GM21576 (cell line): ENCODE measurements around the gene NMNAT2.
"Not testable (repeated sequence)": the region's sequence is repeated elsewhere in the genome, so short reads cannot be mapped to it uniquely, and the experiment has no call there.

Source experiments
- ATAC-seq: cut with Tn5 transposase; IDR thresholded peaks from one replicate; pipeline ENCODE4 v1.9.1; 2021; ENCODE audit warnings: mild to moderate bottlenecking, moderate library complexity; ENCODE audit not compliant: unreplicated experiment

NMNAT2 gene

DNA sequence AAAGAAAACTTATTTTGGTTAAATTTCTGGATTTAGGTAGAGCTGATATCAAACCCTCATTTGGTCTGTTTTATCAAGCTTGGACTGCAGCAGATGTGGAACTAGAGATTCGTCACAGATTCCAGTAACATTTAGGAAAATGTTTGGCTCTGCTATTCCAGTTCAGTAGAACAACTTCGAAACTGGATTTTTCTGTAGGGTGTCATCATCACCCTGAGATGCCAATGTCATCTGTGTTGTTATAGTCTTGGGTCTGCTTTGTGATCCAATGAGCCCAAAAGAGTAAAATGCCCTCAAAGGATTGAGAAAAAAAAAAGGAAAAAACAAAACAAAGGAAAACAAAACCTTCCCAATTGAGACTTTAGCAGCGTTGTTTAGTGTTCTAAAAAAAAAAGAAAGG lies 176.7 kb downstream of the NMNAT2 start:
- no peak for ATAC-seq

DNA sequence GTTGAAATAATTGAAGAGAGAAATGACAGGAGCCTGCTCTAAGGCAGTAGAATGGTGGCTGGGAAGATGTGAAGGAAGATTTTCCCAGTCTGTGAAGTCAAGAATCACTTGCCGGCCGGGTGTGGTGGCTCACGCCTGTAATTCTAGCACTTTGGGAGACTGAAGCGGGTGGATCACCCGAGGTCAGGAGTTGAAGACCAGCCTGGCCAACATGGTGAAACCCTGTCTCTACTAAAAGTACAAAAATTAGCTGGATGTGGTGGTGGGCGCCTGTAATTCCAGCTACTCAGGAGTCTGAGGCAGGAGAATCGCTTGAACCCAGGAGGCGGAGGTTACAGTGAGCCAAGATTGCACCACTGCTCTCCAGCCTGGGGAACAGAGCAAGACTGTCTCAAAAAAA lies 177.3 kb downstream of the NMNAT2 start:
- ATAC-seq, result not testable (repeated sequence)

DNA sequence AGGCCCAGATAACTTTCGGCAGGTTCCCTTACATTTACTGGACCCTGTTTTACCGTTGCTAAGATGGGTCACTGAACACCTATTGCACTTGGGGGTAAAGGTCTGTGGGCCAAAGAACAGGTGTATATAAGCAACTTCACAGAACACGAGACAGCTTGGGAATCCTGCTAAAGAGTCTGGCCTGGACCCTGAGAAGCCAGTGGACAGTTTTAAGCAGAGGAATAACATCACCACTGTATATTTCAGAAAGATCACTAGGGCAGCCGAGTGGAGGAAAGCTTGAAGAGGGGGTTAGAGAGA lies 177.7 kb downstream of the NMNAT2 start:
- no peak for ATAC-seq

DNA sequence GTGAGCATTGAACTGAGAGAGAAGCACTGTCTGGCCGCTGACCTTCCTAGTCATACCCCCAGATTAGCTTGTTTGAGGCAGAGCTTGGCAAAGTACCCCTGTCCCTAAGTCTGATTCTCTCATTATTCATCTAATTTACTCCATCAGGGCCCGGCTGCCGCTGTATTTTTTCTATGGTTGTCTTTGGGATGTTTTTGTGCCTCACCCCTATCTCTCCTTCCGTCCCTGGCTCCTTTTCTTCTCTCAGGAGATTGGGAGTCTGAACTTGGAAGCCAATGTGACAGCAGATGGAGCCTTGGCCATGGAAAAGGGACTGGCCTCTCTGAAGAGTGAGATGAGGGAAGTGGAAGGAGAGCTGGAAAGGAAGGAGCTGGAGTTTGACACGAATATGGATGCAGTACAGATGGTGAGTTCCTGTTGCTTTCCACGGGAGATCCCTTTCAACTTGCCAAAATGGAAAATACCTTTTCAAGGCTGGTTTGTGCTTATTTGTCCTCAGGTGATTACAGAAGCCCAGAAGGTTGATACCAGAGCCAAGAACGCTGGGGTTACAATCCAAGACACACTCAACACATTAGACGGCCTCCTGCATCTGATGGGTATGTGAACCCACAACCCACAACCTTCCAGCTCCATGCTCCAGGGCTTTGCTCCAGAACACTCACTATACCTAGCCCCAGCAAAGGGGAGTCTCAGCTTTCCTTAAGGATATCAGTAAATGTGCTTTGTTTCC lies 178.2 kb downstream of the NMNAT2 start:
- ATAC-seq, result no peak

DNA sequence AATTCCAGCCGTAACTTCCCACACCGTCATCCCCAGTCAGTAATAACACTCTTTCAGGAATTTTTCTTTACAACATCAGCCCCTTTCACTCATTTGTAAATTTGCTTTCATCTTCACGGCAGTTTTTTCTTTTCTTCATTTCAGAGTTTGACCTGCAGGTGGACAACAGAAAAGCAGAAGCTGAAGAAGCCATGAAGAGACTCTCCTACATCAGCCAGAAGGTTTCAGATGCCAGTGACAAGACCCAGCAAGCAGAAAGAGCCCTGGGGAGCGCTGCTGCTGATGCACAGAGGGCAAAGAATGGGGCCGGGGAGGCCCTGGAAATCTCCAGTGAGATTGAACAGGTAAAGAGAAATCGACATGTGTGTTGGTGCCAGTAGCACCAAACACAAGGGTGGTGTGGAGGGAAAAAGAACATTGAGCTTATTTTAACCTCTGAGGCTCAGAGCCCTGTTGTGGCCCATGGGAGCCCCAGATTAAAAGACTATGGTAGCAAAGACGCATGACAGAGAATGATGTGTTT lies 178.9 kb downstream of the NMNAT2 start:
- no peak for ATAC-seq

DNA sequence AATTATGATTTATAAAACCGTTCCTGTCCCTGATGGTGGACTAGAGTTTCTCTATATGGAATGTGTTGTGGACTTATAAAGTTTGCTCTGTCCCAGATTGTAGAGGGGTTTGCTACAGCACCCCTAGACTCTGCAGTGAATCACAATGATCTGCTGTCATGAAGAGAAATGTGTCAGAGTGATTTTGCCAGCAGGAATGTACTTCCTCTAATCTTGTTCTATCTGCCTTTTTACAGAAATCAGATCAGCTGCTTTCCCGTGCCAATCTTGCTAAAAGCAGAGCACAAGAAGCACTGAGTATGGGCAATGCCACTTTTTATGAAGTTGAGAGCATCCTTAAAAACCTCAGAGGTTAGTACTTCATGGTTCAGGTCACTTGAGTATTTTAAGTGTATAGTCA lies 180.1 kb downstream of the NMNAT2 start:
- ATAC-seq, result no peak

DNA sequence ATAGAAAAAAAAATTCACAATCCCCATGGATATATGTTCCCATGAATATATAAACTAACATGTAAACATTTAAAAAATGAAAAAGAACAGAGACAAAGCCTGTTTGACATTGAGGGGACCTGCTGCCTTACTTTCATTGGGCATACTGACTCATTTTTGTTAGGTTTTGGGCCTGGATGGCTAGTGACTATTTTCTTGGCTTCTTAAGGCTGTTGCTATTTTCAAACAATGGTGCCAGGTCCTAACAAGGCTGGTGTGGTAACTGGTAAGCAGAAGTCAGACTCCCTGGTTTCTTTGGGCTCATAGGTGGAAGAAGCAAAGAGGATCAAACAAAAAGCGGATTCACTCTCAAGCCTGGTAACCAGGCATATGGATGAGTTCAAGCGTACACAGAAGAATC lies 181.1 kb downstream of the NMNAT2 start:
- no peak for ATAC-seq

DNA sequence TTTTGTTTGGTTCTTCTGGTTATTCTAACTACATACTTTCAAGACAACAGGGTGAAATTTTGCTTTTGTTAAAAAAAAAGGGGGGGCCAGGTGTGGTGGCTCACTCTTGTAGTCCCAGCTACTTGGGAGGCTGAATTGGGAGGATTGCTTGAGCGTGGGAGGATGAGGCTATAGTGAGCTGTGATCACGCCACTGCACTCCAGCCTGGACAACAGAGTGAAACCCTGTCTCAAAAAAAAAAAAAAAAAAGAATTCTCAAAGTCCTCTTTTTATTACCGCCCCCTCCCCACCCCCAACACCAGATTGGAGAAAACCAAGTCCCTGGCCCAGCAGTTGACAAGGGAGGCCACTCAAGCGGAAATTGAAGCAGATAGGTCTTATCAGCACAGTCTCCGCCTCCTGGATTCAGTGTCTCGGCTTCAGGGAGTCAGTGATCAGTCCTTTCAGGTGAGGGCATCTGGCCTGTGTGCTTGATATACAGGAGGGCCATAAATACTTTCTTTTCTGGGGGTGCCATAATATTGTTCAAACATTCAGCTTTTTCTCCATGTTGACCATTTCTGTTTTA lies 181.9 kb downstream of the NMNAT2 start:
- ATAC-seq, result no peak

DNA sequence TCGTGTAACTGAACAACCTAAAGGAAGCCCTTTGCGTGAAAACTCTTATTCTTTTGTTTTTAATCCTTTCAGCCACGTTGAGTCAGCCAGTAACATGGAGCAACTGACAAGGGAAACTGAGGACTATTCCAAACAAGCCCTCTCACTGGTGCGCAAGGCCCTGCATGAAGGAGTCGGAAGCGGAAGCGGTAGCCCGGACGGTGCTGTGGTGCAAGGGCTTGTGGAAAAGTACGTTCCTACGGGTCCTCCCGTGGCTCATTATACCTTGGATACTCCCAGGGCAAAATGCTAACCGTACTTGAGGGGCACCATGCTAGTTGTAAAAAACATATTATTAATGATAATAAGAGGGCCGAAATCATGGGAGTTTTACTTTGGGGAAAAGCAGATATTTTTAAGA lies 182.7 kb downstream of the NMNAT2 start:
- ATAC-seq, result no peak

DNA sequence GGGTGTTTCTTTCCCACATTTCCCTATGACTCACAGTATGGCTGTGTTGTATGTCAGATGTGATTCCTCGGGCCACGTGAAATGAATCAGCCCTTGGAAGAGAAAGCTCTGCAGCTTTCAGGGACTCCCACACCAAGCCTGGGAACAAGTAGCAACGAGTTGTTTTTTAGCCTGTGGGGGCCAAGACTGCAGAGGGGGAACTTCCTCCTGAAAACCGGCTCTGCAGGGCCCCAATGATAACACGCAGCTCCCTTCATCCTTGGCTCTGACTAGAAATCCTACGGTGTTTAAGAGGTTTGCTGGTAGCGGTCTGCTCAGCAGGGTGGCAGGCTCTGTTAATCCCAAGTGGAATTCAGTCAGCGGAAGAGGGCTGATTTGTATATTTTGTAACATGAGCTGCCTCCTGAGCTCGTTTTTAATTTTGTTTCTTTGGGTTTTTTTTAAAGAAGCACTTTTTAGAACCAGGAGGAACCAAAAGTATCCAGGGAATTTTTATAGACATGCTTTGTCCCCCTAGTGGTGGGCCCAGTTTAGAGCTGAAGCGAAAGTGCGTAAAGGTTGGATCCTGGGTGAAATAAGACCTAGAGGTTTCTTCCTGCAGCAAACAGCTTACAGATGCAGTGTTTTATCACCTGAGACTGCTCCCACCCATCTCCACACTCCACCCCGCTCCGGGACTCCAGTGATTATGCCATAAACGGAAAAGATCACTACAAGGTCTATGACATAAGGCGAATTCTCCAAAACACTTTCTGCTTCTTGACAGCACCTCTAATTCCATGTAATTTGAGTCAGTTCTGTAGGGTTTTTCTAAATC lies 183.3 kb downstream of the NMNAT2 start:
- no peak for ATAC-seq

DNA sequence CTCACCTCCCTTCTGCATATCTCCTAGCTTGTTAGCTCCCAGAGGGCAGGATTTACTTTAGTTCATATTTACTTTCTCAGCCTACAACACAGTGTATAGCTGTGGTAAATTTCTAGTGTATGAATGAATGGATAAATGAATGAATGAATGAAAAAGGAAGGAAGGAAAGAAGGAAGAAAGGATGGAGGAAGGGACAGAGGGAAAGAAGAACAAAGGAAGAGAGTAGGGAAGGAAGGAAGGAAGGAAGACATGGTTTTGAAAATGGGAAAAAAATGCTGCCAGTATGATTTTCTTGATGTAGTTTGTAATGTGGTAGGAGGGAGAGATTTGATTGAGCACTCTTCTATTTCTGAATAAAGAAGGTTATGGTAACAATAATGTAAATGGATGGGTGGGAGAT lies 185.1 kb downstream of the NMNAT2 start:
- no peak for ATAC-seq

DNA sequence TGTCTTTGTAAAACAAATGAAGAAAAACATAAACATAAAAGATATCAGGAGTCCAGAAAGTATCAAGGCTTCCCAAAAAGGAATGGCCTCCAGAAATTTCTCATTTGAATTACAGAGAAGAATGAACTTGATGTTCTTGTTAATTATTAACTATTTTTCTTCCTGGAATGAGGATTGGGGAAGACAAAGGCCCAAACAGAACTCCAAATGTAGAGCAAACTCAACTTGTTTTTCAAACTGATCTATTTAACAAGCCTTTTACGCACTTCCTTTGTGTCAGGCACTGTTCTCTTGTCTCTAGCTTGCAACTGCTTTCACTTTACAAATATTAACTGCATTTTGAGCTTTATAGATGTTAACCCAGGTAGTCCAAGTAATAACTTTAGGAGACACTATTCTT lies 186.6 kb downstream of the NMNAT2 start:
- ATAC-seq, result no peak

DNA sequence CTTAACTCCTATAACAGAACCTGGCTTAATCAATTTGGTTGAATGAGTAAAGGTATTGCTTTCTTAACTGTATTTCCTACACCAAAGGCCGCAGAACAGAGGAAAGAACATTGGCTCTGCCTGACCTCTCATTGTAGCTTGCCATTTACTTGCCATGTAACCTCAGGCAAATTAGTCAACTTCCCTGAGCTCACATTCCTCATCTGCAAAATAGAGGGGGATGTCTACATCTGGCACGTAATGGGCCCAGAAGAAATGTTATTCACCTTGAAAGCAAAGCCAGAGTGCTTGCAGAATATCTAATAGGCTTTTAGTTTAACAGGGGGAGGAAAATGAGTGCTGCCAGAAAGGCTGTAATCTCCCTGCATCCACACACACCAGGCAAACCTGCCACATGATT lies 187.8 kb downstream of the NMNAT2 start:
- no peak for ATAC-seq

DNA sequence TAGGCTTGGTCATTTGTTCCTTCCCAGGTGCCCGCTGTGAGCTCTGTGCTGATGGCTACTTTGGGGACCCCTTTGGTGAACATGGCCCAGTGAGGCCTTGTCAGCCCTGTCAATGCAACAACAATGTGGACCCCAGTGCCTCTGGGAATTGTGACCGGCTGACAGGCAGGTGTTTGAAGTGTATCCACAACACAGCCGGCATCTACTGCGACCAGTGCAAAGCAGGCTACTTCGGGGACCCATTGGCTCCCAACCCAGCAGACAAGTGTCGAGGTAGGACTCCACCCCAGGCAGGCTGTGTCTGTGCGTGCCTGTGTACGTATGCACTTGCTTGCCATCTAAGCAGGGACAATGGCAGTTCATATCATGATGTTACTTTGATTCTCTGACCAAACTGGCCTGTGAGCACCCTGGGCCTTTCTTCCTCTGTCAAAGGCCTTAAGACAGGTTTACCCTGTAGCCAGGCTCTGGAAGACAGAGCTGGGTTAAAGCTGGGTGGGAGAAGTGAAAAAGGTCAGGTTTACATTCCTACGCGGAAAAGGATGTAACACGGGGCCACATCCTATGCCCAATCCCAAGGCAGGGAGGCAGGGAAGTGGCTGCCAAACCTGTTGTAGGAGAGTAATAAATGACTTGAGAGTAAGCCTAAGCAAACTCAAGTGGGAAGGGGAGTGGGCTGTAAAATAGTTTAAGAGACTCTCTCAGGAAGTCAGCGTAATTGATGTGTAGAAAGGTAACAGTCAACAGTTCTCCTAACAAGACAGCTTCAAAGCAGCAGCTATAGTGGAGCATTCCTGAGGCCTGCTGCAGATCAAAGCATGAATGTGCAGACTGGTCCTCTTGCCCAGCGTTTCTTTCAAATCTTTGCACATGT lies 189.6 kb downstream of the NMNAT2 start:
- ATAC-seq, result no peak

DNA sequence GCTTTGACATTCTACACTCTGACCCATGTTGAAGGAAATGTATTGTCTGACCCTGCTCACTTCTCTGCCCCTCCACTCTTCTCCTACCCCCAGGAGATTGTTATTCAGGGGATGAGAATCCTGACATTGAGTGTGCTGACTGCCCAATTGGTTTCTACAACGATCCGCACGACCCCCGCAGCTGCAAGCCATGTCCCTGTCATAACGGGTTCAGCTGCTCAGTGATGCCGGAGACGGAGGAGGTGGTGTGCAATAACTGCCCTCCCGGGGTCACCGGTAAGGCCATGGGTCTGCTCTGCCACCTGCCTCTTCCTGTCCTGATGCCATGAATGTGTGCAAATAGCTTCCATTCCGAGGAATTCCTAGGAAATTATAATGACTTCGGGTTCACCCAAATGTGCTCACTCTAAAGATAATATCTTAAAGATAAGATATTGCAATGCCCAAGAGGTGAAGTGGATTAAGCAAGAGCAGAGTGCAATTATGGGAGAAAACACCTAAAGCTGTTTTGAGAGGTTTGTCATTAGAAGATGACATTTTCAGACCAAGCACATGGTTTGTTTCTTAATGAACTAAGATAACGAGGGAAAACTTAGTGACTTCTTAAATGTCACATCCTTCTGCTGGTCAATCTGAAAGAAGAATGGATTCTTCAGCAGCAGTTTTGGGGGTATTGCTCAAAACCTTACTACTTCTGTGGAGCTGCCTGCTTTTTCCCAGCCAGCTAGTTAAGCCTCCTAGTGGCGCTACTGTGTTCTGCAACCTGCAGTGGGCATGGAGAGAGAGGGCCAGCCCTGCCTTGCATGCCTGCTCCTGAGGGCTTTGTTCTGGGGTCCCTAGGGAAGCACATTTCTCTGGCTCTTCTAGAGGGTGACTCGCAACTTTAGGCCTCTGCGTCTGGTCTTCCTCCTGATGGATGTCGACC lies 190.5 kb downstream of the NMNAT2 start:
- ATAC-seq, result peak; percentile 72

DNA sequence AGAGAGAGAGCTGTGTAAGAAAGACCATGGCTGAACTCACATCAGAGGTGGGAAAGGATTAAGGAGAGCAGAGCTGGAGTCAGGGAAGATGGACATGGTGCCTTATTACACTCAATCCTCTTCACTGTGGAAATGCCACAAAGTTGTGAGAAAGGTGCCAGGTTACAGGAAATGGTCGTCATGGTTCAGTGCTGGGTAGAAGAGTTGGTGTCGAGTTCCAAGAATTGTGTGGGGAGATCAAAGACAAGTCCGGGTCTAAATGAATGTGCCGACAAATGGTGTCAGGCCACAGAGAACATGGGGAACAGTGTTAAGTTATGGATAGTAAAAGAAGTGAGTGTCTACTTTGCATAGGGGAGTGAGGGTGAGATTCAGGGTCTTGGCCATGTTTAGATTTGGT lies 191.2 kb downstream of the NMNAT2 start:
- ATAC-seq, result no peak

DNA sequence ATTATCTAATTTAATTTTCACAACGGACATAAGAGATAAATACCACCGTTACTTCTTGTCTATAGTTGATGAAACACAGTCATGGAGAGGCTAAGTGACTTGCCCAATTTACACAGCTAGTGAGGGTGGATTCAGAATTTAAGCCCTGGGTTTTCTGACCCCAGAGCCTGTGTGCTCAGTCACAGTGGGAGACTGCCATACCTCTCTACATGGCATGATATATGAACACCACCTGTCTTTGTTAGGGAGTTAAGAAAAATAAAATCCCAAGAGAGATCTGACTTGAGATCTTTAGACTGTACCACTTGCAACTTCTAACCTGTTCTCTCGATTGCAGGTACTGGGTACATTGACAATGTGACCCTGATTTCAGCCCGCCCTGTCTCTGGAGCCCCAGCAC lies 191.8 kb downstream of the NMNAT2 start:
- ATAC-seq, result no peak

DNA sequence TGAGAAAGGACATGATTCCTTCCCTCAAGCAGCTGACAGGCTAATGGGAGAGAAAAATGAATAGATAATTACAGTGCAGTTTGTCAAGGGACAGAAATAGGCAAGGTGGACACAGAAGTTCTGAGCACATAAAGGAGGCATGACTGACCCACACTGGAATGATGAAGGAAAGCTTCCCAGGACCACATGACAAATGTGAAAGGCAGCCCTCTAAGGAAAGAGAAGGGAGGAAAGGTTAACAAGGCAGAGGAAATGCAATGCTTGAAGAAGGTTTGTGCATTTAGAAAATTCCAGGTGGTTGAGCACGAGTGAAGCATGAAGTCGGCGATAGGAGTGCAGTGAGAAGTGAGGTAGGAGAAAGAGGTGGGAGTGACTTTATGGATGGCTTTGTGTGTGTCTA lies 194.7 kb downstream of the NMNAT2 start:
- no peak for ATAC-seq

DNA sequence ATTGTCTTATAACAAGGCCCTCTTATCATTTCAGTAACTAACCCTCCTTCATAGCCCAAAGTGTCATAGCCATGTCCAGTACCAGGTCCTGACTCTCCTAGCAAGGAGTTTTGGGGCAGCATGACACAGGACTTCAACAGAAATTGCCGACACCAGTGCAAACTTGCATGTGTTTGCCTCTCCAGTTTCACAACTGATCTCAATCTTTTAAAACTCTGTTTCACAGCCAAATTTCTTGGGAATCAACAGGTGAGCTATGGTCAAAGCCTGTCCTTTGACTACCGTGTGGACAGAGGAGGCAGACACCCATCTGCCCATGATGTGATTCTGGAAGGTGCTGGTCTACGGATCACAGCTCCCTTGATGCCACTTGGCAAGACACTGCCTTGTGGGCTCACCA lies 195.3 kb downstream of the NMNAT2 start:
- no peak for ATAC-seq

DNA sequence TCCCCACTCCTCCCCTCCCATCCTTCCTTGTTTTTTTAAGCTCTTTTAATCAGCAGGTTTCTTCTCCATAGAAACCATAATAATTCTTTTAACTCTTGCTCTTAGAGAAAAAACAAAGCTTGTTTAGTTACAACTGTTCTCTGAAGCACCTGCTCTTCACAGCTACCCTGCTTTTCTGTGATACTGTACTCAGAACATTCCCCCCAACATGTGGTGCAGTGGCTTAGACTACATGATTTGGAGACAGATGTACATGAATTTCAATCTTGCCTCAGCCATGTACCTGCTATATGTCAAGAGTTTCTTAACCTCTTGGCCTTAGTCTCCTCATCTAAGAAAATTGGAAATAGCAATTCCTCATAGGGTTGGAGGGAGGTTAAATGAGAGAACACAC lies 198.6 kb downstream of the NMNAT2 start:
- ATAC-seq, result no peak
